Measurements from ENCODE around the gene TTLL10. TPM values are rescaled to one million over a fixed set of nuclear protein-coding genes. Genes with fewer than 3 reads are reported as not detected.

TTLL10 gene
- polyA plus RNA-seq, 1 of the 3 experiments (the other 2 are of a cell fraction): not detected

DNA sequence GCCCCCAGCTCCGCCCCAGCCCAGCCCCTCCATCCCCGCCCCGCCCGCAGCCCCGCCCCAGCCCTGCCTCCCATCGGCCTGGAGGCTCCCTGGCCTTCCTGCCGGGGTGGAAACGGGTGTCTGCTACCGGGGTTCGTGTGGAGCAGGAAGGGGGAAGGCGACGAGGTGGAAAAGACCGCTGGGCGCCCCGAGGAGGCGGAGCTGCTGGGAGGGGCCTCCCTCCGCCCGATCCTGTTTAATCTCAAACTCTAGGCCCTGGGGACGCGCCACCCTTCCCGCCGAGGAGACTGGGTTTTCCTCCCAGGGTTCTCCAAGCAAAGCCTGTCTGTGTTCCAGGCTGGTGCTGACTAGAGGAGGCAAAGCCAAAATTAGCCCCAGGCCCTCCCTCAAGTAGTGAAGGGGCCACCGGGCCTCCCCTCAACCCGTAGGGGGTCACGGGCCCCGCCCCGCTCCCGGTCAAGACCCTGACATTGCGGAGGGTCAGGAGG lies 16.2 kb upstream of the TTLL10 start:
- Histone ChIP-seq H3K9me3 (no peaks in the 10 kb centered on the region), H3K27me3 (ENCODE audit: insufficient read depth) (no peaks in the 10 kb centered on the region), H3K4me2 (peak overlapping the region; percentile 62), H3K79me2 (ENCODE audit: insufficient read depth) (no peaks in the 10 kb centered on the region), H3K36me3 (replicated peaks in 1 of 2; ENCODE audit: control insufficient read depth in 1 of 2, insufficient read depth in 2 of 2, low read length in 1 of 2) (no peaks in the 10 kb centered on the region), H3K9ac (peak overlapping the region; percentile 46; the same call in 1 of the 2 replicates), H4K20me1 (ENCODE audit: insufficient read depth) (no peaks in the 10 kb centered on the region), H2AFZ (ENCODE audit: low read depth) (0 out of 2 replicates have a peak overlapping the region, but pooled peaks have one; percentile 46), H3K9me2 (no peaks in the 10 kb centered on the region), H3F3A (replicated peaks; ENCODE audit: insufficient read depth) (peaks cover 10% of the 10 kb centered on the region), H3K27ac (ENCODE audit: low read depth in 2 of 2, low read length in 1 of 2) (peak overlapping the region in 1 of 2 experiments; percentile 43; a peak in 1 of 4 replicates), H3K4me1 (ENCODE audit: control insufficient read depth in 1 of 2, insufficient read depth in 2 of 2, low read depth in 1 of 2, low read length in 1 of 2) (peaks cover 0 to 9% of the 10 kb centered on the region in 2 experiments; a peak in 1 of 4 replicates), H3K4me3 (ENCODE audit: low read depth in 2 of 2, low read length in 1 of 2) (peak overlapping the region in 1 of 2 experiments; percentile 41; a peak in 2 of 4 replicates)
- POLR2A ChIA-PET: interaction anchor here (0.9 kb wide), 1 partner anchor 116 kb away, joined by 4 read pairs; the partner anchor contains the start of gene UBE2J2
- TF ChIP-seq POLR2AphosphoS5 (IDR thresholded peaks at IDR 0.05; ENCODE audit: low read depth, low read length) (peak; percentile 63), NRF1 (IDR thresholded peaks at IDR 0.05; ENCODE audit: low read depth, low read length) (no peak), GATA2 (CRISPR knock-in tag; IDR thresholded peaks at IDR 0.05) (no peak)
- TF ChIP-seq, protein P1, sequence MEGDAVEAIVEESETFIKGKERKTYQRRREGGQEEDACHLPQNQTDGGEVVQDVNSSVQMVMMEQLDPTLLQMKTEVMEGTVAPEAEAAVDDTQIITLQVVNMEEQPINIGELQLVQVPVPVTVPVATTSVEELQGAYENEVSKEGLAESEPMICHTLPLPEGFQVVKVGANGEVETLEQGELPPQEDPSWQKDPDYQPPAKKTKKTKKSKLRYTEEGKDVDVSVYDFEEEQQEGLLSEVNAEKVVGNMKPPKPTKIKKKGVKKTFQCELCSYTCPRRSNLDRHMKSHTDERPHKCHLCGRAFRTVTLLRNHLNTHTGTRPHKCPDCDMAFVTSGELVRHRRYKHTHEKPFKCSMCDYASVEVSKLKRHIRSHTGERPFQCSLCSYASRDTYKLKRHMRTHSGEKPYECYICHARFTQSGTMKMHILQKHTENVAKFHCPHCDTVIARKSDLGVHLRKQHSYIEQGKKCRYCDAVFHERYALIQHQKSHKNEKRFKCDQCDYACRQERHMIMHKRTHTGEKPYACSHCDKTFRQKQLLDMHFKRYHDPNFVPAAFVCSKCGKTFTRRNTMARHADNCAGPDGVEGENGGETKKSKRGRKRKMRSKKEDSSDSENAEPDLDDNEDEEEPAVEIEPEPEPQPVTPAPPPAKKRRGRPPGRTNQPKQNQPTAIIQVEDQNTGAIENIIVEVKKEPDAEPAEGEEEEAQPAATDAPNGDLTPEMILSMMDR (IDR thresholded peaks at IDR 0.05): no peak
- CTCF ChIA-PET: interaction anchor here (1.5 kb wide), 1 partner anchor 21 kb away, joined by 3 read pairs; no protein-coding TSS in a partner anchor
- 0% methylated on average over 1 of the region's 29 CpGs for WGBS (ENCODE audit: low lambda C conversion rate)
- DNase-seq: peak; percentile 97

DNA sequence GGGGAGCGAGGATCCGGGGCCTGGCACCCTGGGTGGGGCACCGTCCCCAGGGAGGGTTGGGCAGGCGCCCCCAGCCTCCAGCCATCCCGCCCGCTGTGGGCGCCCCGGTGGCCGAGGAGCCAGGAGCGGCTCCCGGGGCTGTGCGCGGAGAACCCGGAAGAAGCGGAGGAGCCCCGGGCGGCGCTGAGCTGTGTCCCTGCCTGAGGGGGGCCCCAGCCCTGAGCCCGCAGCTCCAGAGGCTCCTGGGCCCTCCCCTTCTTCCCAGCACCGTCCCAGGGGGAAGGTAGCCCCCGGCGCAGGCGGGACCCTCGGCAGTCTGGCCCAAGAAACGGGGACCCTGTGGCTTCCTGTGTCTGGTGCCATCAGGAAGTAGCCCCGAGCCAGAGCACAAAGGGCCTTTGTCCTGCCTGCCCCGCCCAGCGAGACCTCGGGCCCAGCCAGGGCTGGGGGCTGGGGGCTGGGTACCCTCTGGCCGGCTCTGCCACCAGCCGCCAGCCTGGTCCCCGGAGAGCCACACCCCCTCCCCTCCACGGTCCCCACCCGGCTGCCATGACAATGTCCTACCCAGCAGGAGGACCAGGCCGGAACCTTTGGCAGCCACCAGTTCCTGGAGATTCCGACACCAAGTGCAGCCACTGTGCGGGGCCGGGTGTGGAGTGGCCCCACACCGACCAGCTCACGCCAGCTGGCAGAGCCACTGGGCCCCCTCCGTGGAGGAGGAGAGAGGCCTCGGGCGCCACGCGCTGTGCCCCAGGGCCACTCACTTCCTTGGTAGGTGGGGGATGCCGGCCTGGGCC lies 15.6 kb upstream of the TTLL10 start:
- H2AFZ ChIP-seq (ENCODE audit: low read depth): 0 out of 2 replicates have a peak overlapping the region, but pooled peaks have one; percentile 46
- H3K4me3 ChIP-seq (ENCODE audit: low read depth in 2 of 2, low read length in 1 of 2): peak overlapping the region in 1 of 2 experiments; percentile 41; a peak in 2 of 4 replicates
- peak overlapping the region; percentile 46; the same call in 1 of the 2 replicates for H3K9ac ChIP-seq
- no peaks in the 10 kb centered on the region for H3K36me3 ChIP-seq (replicated peaks in 1 of 2; ENCODE audit: control insufficient read depth in 1 of 2, insufficient read depth in 2 of 2, low read length in 1 of 2)
- H4K20me1 ChIP-seq (ENCODE audit: insufficient read depth): no peaks in the 10 kb centered on the region
- no peak for TF ChIP-seq SMC3 (IDR thresholded peaks at IDR 0.05; ENCODE audit: low read depth, low read length)
- TF ChIP-seq ELF1 (IDR thresholded peaks at IDR 0.05): no peak
- TF ChIP-seq, protein P1 (IDR thresholded peaks at IDR 0.05): no peak
- no peak for TF ChIP-seq RFX5 (IDR thresholded peaks at IDR 0.05; ENCODE audit: low read length)
- no peak for TF ChIP-seq RCOR1 (IDR thresholded peaks at IDR 0.05; ENCODE audit: low read length)
- TF ChIP-seq, protein P2, sequence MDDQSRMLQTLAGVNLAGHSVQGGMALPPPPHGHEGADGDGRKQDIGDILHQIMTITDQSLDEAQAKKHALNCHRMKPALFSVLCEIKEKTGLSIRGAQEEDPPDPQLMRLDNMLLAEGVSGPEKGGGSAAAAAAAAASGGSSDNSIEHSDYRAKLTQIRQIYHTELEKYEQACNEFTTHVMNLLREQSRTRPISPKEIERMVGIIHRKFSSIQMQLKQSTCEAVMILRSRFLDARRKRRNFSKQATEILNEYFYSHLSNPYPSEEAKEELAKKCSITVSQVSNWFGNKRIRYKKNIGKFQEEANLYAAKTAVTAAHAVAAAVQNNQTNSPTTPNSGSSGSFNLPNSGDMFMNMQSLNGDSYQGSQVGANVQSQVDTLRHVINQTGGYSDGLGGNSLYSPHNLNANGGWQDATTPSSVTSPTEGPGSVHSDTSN (IDR thresholded peaks at IDR 0.05): no peak
- TF ChIP-seq EP300 (IDR thresholded peaks at IDR 0.05; ENCODE audit: borderline replicate concordance in 1 of 2, low read depth in 1 of 2, low read length in 1 of 2): no peak
- TF ChIP-seq POLR2AphosphoS5 (IDR thresholded peaks at IDR 0.05; ENCODE audit: low read depth, low read length): no peak
- no peak for TF ChIP-seq TAF1 (IDR thresholded peaks at IDR 0.05; ENCODE audit: borderline replicate concordance, low read depth, low read length)
- TF ChIP-seq, protein P3, sequence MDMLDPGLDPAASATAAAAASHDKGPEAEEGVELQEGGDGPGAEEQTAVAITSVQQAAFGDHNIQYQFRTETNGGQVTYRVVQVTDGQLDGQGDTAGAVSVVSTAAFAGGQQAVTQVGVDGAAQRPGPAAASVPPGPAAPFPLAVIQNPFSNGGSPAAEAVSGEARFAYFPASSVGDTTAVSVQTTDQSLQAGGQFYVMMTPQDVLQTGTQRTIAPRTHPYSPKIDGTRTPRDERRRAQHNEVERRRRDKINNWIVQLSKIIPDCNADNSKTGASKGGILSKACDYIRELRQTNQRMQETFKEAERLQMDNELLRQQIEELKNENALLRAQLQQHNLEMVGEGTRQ (IDR thresholded peaks at IDR 0.05; ENCODE audit: borderline replicate concordance, low read depth, low read length): no peak
- TF ChIP-seq MXI1 (IDR thresholded peaks at IDR 0.05; ENCODE audit: low read depth, low read length): no peak
- no peak for TF ChIP-seq MEF2A (IDR thresholded peaks at IDR 0.05; ENCODE audit: borderline replicate concordance, low read depth)
- TF ChIP-seq, protein P4, sequence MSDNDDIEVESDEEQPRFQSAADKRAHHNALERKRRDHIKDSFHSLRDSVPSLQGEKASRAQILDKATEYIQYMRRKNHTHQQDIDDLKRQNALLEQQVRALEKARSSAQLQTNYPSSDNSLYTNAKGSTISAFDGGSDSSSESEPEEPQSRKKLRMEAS (IDR thresholded peaks at IDR 0.05; ENCODE audit: low read depth): no peak
- TF ChIP-seq NRF1 (IDR thresholded peaks at IDR 0.05; ENCODE audit: low read depth, low read length): no peak
- no peak for TF ChIP-seq FOSL2 (IDR thresholded peaks at IDR 0.05; ENCODE audit: borderline replicate concordance, low read depth)
- ChIA-PET POLR2A (no interaction called here), CTCF (interaction anchor here (2.1 kb wide), 1 partner anchor 15 kb away, joined by 5 read pairs; the partner anchor contains the start of gene TTLL10)
- H3K79me2 ChIP-seq (ENCODE audit: insufficient read depth): no peaks in the 10 kb centered on the region
- H3K27me3 ChIP-seq (ENCODE audit: insufficient read depth): no peaks in the 10 kb centered on the region
- H3K27ac ChIP-seq (ENCODE audit: low read depth in 2 of 2, low read length in 1 of 2): no peak overlapping the region; a peak in 1 of 4 replicates
- H3K4me1 ChIP-seq (ENCODE audit: control insufficient read depth in 1 of 2, insufficient read depth in 2 of 2, low read depth in 1 of 2, low read length in 1 of 2): peaks cover 0 to 9% of the 10 kb centered on the region in 2 experiments; a peak in 1 of 4 replicates
- no peaks in the 10 kb centered on the region for H3K9me3 ChIP-seq
- peak overlapping the region; percentile 62 for H3K4me2 ChIP-seq
- DNase-seq: no peak
- WGBS (ENCODE audit: low lambda C conversion rate): 91% methylated on average over 5 of the region's 46 CpGs
- H3F3A ChIP-seq (replicated peaks; ENCODE audit: insufficient read depth): peaks cover 4% of the 10 kb centered on the region
- H3K9me2 ChIP-seq: no peaks in the 10 kb centered on the region

Data from SK-N-SH (cell line).